SK-N-SH treated with all-trans-retinoic acid at 6 μM for 48 hours (cell line): ENCODE measurements around the gene DNAH9.

Experiments
- ATAC-seq: fragments of 200-7000 bp; cut with Tn5 transposase; 3 replicates; pipeline ENCODE4 v1.9.1; 2020; ENCODE audit warnings: mild to moderate bottlenecking, moderate library complexity
- ARNTL ChIP-seq: fragments of 450-650 bp; formaldehyde crosslinking; IDR thresholded peaks from 2 replicates; pipeline ENCODE4 v1.5.0; 2020; ENCODE audit warnings: low read depth, mild to moderate bottlenecking, moderate library complexity, borderline replicate concordance
- BACH2 ChIP-seq: fragments of 250-450 bp; sonication (Bioruptor Pico); IDR thresholded peaks from 2 replicates; pipeline ENCODE4 v1.9.0; 2021; ENCODE audit warnings: mild to moderate bottlenecking, borderline replicate concordance
- CSDC2 ChIP-seq: fragments of 250-450 bp; sonication (Bioruptor Pico); IDR thresholded peaks from 2 replicates; pipeline ENCODE4 v1.5.0; 2020; ENCODE audit warnings: mild to moderate bottlenecking, moderate library complexity
- GLIS3 ChIP-seq: fragments of 250-450 bp; sonication (Bioruptor Pico); IDR thresholded peaks from 2 replicates; pipeline ENCODE4 v1.5.0; 2020; ENCODE audit warnings: mild to moderate bottlenecking, moderate library complexity
- ISL1 ChIP-seq: fragments of 250-450 bp; sonication (Bioruptor Pico); IDR thresholded peaks from 2 replicates; pipeline ENCODE4 v2.1.2; 2022; ENCODE audit warnings: mild to moderate bottlenecking, moderate library complexity
- OSR1 ChIP-seq: fragments of 250-450 bp; sonication (Bioruptor Pico); IDR thresholded peaks from 2 replicates; pipeline ENCODE4 v1.8.0; 2022; ENCODE audit warnings: moderate library complexity, mild to moderate bottlenecking, inconsistent platforms
- POU6F1 ChIP-seq: fragments of 250-450 bp; sonication (Bioruptor Pico); IDR thresholded peaks from 2 replicates; pipeline ENCODE4 v1.8.0; 2021; ENCODE audit warnings: low read depth, mild to moderate bottlenecking, moderate library complexity, borderline replicate concordance
- PPARA ChIP-seq: fragments of 250-450 bp; sonication (Bioruptor Pico); IDR thresholded peaks from 2 replicates; pipeline ENCODE4 v1.5.0; 2020; ENCODE audit warnings: mild to moderate bottlenecking, borderline replicate concordance
- RARB ChIP-seq: fragments of 250-450 bp; sonication (Bioruptor Pico); IDR thresholded peaks from 2 replicates; pipeline ENCODE4 v1.8.0; 2021; ENCODE audit warnings: mild to moderate bottlenecking, moderate library complexity
- SNAI2 ChIP-seq: fragments of 250-450 bp; sonication (Bioruptor Pico); IDR thresholded peaks from 2 replicates; pipeline ENCODE4 v1.5.0; 2020; ENCODE audit warnings: mild to moderate bottlenecking, moderate library complexity
- TCF4 ChIP-seq: fragments of 250-450 bp; sonication (Bioruptor Pico); IDR thresholded peaks from 2 replicates; pipeline ENCODE4 v1.8.0; 2021; ENCODE audit warnings: mild to moderate bottlenecking, moderate library complexity, borderline replicate concordance
- TOX ChIP-seq: fragments of 250-450 bp; sonication (Bioruptor Pico); IDR thresholded peaks from 2 replicates; pipeline ENCODE4 v1.8.0; 2021; ENCODE audit warnings: mild to moderate bottlenecking, moderate library complexity, borderline replicate concordance
- TSHZ2 ChIP-seq: fragments of 250-450 bp; sonication (Bioruptor Pico); IDR thresholded peaks from 2 replicates; pipeline ENCODE4 v1.5.0; 2020; ENCODE audit warnings: mild to moderate bottlenecking, moderate library complexity
- ZC3H10 ChIP-seq: fragments of 250-450 bp; sonication (Bioruptor Pico); IDR thresholded peaks from 2 replicates; pipeline ENCODE4 v1.5.1; 2021; ENCODE audit warnings: mild to moderate bottlenecking, moderate library complexity
- ZFP3 ChIP-seq: fragments of 250-450 bp; sonication (Bioruptor Pico); IDR thresholded peaks from 2 replicates; pipeline ENCODE4 v1.5.0; 2020; ENCODE audit warnings: mild to moderate bottlenecking, moderate library complexity
- ZFP30 ChIP-seq: fragments of 450-650 bp; formaldehyde crosslinking; IDR thresholded peaks from 2 replicates; pipeline ENCODE4 v1.5.0; 2022; ENCODE audit warnings: mild to moderate bottlenecking, moderate library complexity
- ZNF565 ChIP-seq: fragments of 450-650 bp; formaldehyde crosslinking; conservative IDR thresholded peaks from 2 replicates; pipeline ENCODE4 v1.5.0; 2020; ENCODE audit warnings: low read depth, mild to moderate bottlenecking, moderate library complexity
- ZNF70 ChIP-seq: fragments of 450-650 bp; formaldehyde crosslinking; IDR thresholded peaks from 2 replicates; pipeline ENCODE4 v1.5.0; 2020; ENCODE audit warnings: mild to moderate bottlenecking, moderate library complexity
- TF ChIP-seq, protein P1 (sequence below): fragments of 250-450 bp; sonication (Bioruptor Pico); IDR thresholded peaks from 2 replicates; pipeline ENCODE4 v1.5.1; 2020; ENCODE audit warnings: low read depth, mild to moderate bottlenecking, moderate library complexity
- TF ChIP-seq, protein P2 (sequence below): fragments of 250-450 bp; sonication (Bioruptor Pico); IDR thresholded peaks from 2 replicates; pipeline ENCODE4 v1.5.1; 2021; ENCODE audit warnings: mild to moderate bottlenecking, moderate library complexity

The DNAH9 gene

DNA sequence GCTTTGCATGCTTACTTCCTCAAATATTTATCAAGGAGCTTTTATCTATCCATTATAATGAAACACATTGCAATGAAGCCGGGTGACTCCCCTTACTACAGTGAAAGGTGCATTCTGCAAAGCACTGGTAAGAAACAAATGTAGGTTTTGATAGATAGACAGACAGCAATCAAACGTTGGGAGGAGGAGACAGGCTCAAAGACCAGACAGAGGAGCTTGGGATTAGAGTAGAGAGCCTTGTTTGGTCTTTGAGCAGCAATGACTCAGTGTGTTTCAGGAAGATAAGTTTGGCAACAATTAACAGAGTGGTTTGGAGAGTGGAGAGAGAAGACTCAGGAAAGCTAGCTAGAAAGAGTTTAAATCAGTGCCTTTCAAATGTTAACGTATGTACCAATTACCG is 330.2 kb downstream of the DNAH9 start:
- TF ChIP-seq GLIS3 (CRISPR knock-in tag) (no peak), TCF4 (no peak), PPARA (CRISPR knock-in tag) (no peak), BACH2 (CRISPR knock-in tag) (no peak)
- TF ChIP-seq, all 23 proteins: peak for 0
- ATAC-seq, result no peak

DNA sequence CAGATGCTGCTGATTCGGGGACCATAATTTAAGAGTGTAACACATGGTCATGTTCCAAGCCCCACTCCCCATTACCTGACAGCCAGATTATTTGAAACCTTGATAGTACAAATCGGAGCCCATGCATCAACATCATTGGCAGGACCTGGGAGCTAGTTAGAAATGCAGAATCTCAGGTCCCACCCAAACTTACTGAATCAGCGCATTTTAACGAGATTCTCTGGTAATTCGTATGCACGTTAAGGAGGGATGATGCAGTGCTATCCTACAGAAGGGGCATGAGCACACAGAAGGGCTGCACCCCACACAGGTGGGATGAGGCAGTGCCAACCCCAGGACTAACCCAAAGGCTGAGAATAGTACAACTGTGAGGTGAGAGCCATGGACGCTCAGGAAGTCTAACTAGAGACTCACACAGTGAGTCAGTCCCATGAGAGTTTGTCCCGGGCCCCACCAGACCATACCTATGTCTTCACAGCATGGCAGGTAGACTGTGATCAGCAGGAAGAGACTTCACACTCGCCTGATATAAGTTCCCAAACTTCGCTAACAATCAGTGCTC is 334.1 kb downstream of the DNAH9 start:
- TF ChIP-seq CSDC2 (CRISPR knock-in tag), result no peak
- TF ChIP-seq TSHZ2 (CRISPR knock-in tag), result no peak
- no peak for TF ChIP-seq ZNF70
- no peak for TF ChIP-seq POU6F1 (CRISPR knock-in tag)
- no peak for TF ChIP-seq ZNF565 (CRISPR knock-in tag)
- no peak for TF ChIP-seq ISL1 (CRISPR knock-in tag)
- TF ChIP-seq BACH2 (CRISPR knock-in tag), result no peak
- TF ChIP-seq ZFP3 (CRISPR knock-in tag), result no peak
- no peak for TF ChIP-seq ARNTL (CRISPR knock-in tag)
- no peak for TF ChIP-seq TOX (CRISPR knock-in tag)
- TF ChIP-seq ZFP30 (CRISPR knock-in tag), result no peak
- TF ChIP-seq, protein P1, sequence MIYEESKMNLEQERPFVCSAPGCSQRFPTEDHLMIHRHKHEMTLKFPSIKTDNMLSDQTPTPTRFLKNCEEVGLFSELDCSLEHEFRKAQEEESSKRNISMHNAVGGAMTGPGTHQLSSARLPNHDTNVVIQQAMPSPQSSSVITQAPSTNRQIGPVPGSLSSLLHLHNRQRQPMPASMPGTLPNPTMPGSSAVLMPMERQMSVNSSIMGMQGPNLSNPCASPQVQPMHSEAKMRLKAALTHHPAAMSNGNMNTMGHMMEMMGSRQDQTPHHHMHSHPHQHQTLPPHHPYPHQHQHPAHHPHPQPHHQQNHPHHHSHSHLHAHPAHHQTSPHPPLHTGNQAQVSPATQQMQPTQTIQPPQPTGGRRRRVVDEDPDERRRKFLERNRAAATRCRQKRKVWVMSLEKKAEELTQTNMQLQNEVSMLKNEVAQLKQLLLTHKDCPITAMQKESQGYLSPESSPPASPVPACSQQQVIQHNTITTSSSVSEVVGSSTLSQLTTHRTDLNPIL (CRISPR knock-in tag), result no peak
- TF ChIP-seq RARB (CRISPR knock-in tag), result no peak
- TF ChIP-seq ZC3H10 (CRISPR knock-in tag), result no peak
- ATAC-seq, result no peak

DNA sequence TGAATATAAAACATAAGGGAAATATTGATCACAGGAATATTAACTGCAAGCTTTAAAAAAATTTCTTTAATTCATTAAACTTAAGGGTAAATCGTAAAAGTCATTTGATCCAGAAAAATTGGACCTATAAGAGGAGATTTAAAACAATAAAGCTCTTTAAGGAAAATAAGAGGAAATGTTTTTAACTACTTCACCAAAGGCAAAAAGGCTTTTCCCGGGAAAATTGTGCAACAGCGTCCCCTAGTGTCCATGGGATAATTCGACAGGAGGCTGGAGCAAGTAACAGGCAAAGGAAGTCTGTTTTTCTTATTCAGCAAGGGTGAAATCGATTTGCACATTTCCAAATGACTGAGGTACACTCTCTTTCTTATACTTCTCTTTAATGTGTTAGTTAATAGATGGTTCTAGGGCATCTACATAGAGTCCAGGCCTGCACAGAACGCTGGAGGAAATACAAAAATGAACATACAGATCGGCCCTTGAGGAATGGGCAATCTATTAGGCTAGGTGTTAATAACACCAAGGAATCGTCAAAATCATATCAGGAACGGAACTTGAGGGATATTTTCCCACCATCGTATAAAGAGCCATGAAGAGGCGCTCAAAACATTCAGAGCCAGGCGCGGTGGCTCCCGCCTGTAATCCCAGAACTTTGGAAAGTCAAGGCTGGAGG is 337.6 kb downstream of the DNAH9 start:
- no peak for ATAC-seq

More for the DNA sequence above, 337.6 kb downstream of the DNAH9 start:
- TF ChIP-seq BACH2 (CRISPR knock-in tag) (no peak), ZNF565 (CRISPR knock-in tag) (no peak), OSR1 (CRISPR knock-in tag) (no peak), SNAI2 (CRISPR knock-in tag) (no peak), ZC3H10 (CRISPR knock-in tag) (no peak), POU6F1 (CRISPR knock-in tag) (no peak)
- TF ChIP-seq, protein P2, sequence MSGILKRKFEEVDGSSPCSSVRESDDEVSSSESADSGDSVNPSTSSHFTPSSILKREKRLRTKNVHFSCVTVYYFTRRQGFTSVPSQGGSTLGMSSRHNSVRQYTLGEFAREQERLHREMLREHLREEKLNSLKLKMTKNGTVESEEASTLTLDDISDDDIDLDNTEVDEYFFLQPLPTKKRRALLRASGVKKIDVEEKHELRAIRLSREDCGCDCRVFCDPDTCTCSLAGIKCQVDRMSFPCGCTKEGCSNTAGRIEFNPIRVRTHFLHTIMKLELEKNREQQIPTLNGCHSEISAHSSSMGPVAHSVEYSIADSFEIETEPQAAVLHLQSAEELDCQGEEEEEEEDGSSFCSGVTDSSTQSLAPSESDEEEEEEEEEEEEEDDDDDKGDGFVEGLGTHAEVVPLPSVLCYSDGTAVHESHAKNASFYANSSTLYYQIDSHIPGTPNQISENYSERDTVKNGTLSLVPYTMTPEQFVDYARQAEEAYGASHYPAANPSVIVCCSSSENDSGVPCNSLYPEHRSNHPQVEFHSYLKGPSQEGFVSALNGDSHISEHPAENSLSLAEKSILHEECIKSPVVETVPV (CRISPR knock-in tag), result no peak
- TF ChIP-seq, protein P1 (CRISPR knock-in tag), result no peak
